Middle frontal gyrus (tissue), 1 donor: Measurements from ENCODE around the gene AP1M2.
"Not testable (repeated sequence)": the region's sequence is repeated elsewhere in the genome, so short reads cannot be mapped to it uniquely, and the experiment has no call there.

Source experiments
- DNase-seq: peaks from one replicate; pipeline ENCODE4 v3.0.0-alpha.2; 2015; ENCODE audit warnings: low spot score; ENCODE audit errors: extremely low spot score

The AP1M2 gene

GRCh38 chr19:10565567-10566407 is 21.3 kb downstream of the AP1M2 start, which contains the start of gene KRI1:
Gene KRI1 (minus strand): TSS chr19:10566010. CDS start chr19:10565999, 11 bp downstream.
- DNase-seq, result peak; percentile 93

GRCh38 chr19:10565028-10565566 is 22.0 kb downstream of the AP1M2 start:
- DNase-seq, result no peak

GRCh38 chr19:10562609-10563008 is 24.5 kb downstream of the AP1M2 start:
- DNase-seq, result no peak

- DNase-seq, result no peak
Measured at GRCh38 chr19:10560154-10560553, 27.0 kb downstream of the AP1M2 start.

GRCh38 chr19:10557603-10558197 is 29.4 kb downstream of the AP1M2 start:
- no peak for DNase-seq

- DNase-seq, result no peak
Measured at GRCh38 chr19:10555610-10555973, 31.5 kb downstream of the AP1M2 start.

- no peak for DNase-seq
Measured at GRCh38 chr19:10554760-10555609, 32.1 kb downstream of the AP1M2 start.

GRCh38 chr19:10553943-10554381 is 33.1 kb downstream of the AP1M2 start:
- DNase-seq, result no peak

- no peak for DNase-seq
Measured at GRCh38 chr19:10553087-10553667, 33.9 kb downstream of the AP1M2 start.

- no peak for DNase-seq
Measured at GRCh38 chr19:10552510-10553053, 34.5 kb downstream of the AP1M2 start.

- no peak for DNase-seq
Measured at GRCh38 chr19:10551698-10552301, 35.3 kb downstream of the AP1M2 start.

GRCh38 chr19:10551006-10551405 is 36.1 kb downstream of the AP1M2 start:
- DNase-seq, result not testable (repeated sequence)

- DNase-seq, result no peak
Measured at GRCh38 chr19:10550336-10550735, 36.8 kb downstream of the AP1M2 start.

- DNase-seq, result no peak
Measured at GRCh38 chr19:10549733-10550132, 37.4 kb downstream of the AP1M2 start.

GRCh38 chr19:10548746-10549276 is 38.3 kb downstream of the AP1M2 start:
- no peak for DNase-seq

GRCh38 chr19:10546817-10547216 is 40.3 kb downstream of the AP1M2 start:
- no peak for DNase-seq

GRCh38 chr19:10544753-10545251 is 42.3 kb downstream of the AP1M2 start:
- no peak for DNase-seq

- no peak for DNase-seq
Measured at GRCh38 chr19:10544242-10544752, 42.8 kb downstream of the AP1M2 start.

- DNase-seq, result peak; percentile 50
Measured at GRCh38 chr19:10543420-10544241, 43.5 kb downstream of the AP1M2 start, which contains the start of gene ATG4D. Gene ATG4D (plus strand): TSS chr19:10543904. CDS start chr19:10544091, 187 bp downstream.
